Esophagus muscularis mucosa (tissue), 4 donors: ENCODE measurements around the gene PACRG. TPM values are rescaled to one million over a fixed set of nuclear protein-coding genes. Genes with fewer than 3 reads are reported as not detected.

Experiments
- DNase-seq: peaks from one replicate; pipeline ENCODE4 v3.0.0-alpha.2; 2017; ENCODE audit errors: extremely low spot score
- H3K27ac ChIP-seq, 4 donors: fragments of 200-600 bp; sonication (generic); replicated peaks in 1 of 4; 1 replicate in 3 of 4; 2 replicates in 1 of 4; pipeline ENCODE4 v1.5.1; 2016 to 2019; ENCODE audit warnings: mild to moderate bottlenecking in 1 of 4
- H3K27me3 ChIP-seq, 4 donors: fragments of 200-600 bp; sonication (generic); one replicate each; pipeline versions ENCODE4 v1.5.1 to v1.6.0; 2016 to 2019
- H3K36me3 ChIP-seq, 4 donors: fragments of 200-600 bp; sonication (generic); one replicate each; pipeline ENCODE4 v1.5.1; 2016 to 2019
- H3K4me1 ChIP-seq, 4 donors: fragments of 200-600 bp; sonication (generic); one replicate each; pipeline ENCODE4 v1.5.1; 2016 to 2019
- H3K4me3 ChIP-seq, 4 donors: fragments of 200-600 bp; sonication (generic); 1 replicate in 2 of 4; 2 replicates in 2 of 4; pipeline ENCODE4 v1.5.1; 2016 to 2019; ENCODE audit warnings: mild to moderate bottlenecking in 4 of 4, moderate library complexity in 1 of 4
- H3K9me3 ChIP-seq, 4 donors: fragments of 200-600 bp; sonication (generic); 1 replicate in 3 of 4; 2 replicates in 1 of 4; pipeline ENCODE4 v1.5.1; 2016 to 2019
- CTCF ChIP-seq, 3 experiments: fragments of 200-600 bp in 2 of 3; fragments of 450-650 bp in 1 of 3; sonication (generic) in 2 of 3; IDR thresholded peaks; one replicate each; pipeline ENCODE4 v1.5.1; 2017 to 2019; ENCODE audit warnings: antibody characterized with exemption in 3 of 3, mild to moderate bottlenecking in 2 of 3, moderate library complexity in 1 of 3
- EP300 ChIP-seq: sonication (generic); formaldehyde crosslinking; IDR thresholded peaks from one replicate; pipeline ENCODE4 v1.6.1; 2017; ENCODE audit warnings: antibody characterized with exemption
- POLR2A ChIP-seq: fragments of 450-650 bp; IDR thresholded peaks from one replicate; pipeline ENCODE4 v1.6.1; 2017; ENCODE audit warnings: antibody characterized with exemption, moderate library complexity, mild to moderate bottlenecking, low read depth
- POLR2AphosphoS5 ChIP-seq, 2 donors: sonication (generic); formaldehyde crosslinking; IDR thresholded peaks; one replicate each; pipeline ENCODE4 v1.6.1; 2017; ENCODE audit warnings: antibody characterized with exemption in 2 of 2
- WGBS: methylation state at CpG from one replicate; pipeline ENCODE4 v1.1.5; 2018; 5-methylcytosine and 5-hydroxymethylcytosine counted together
- intact Hi-C: fragments of 100-400 bp; cut with DNase I; formaldehyde crosslinking; loops from one replicate; pipeline ENCODE4 v1.15.1; 2023
- total RNA-seq, 4 donors: library from RNA; depleted of rRNA; stranded (reverse); fragments of >200 nt; gene quantifications; one replicate each; pipeline versions ENCODE4 v1.1.0 to v1.2.1, GENCODE V29; 2016

PACRG gene
- total RNA-seq, 4 donors from 2014 or later: 1.3 to 3.5 (median 1.8) TPM; not detected in 1

- WGBS: 91% methylated on average over 2 of the region's 2 CpGs
- DNase-seq: no peak
- H3K27ac ChIP-seq: no peak overlapping the region
- no peak overlapping the region for H3K4me3 ChIP-seq
- intact Hi-C loops: no loop called here
- H3K36me3 ChIP-seq: no peaks in the 10 kb centered on the region
- no peaks in the 10 kb centered on the region for H3K4me1 ChIP-seq
- H3K9me3 ChIP-seq: no peaks in the 10 kb centered on the region
- H3K27me3 ChIP-seq: no peaks in the 10 kb centered on the region
- TF ChIP-seq CTCF (IDR thresholded peaks at IDR 0.05) (no peak), POLR2AphosphoS5 (IDR thresholded peaks at IDR 0.05) (no peak), POLR2A (no peak), EP300 (no peak)
Measured at GRCh38 chr6:162712694-162713093, 15.1 kb upstream of the PACRG start.

- no peaks in the 10 kb centered on the region for H3K27me3 ChIP-seq
- H3K9me3 ChIP-seq: no peaks in the 10 kb centered on the region
- H3K4me1 ChIP-seq: no peaks in the 10 kb centered on the region
- intact Hi-C loops: no loop called here
- H3K27ac ChIP-seq: no peak overlapping the region
- no peak overlapping the region for H3K4me3 ChIP-seq
- no peak for TF ChIP-seq POLR2A
- no peak for TF ChIP-seq POLR2AphosphoS5 (IDR thresholded peaks at IDR 0.05)
- TF ChIP-seq CTCF (IDR thresholded peaks at IDR 0.05): no peak
- no peak for TF ChIP-seq EP300
- WGBS: 87% methylated on average over 13 of the region's 13 CpGs
- no peak for DNase-seq
- H3K36me3 ChIP-seq: no peaks in the 10 kb centered on the region
Measured at GRCh38 chr6:162713974-162714780, 13.6 kb upstream of the PACRG start.

- no peak overlapping the region for H3K27ac ChIP-seq
- TF ChIP-seq POLR2AphosphoS5 (IDR thresholded peaks at IDR 0.05) (no peak), EP300 (no peak), CTCF (IDR thresholded peaks at IDR 0.05) (no peak), POLR2A (no peak)
- intact Hi-C loops: no loop called here
- H3K36me3 ChIP-seq: no peaks in the 10 kb centered on the region
- H3K27me3 ChIP-seq: no peaks in the 10 kb centered on the region
- H3K4me1 ChIP-seq: no peaks in the 10 kb centered on the region
- H3K9me3 ChIP-seq: no peaks in the 10 kb centered on the region
- H3K4me3 ChIP-seq: no peak overlapping the region
- 97% methylated on average over 6 of the region's 6 CpGs for WGBS
- no peak for DNase-seq
Measured at GRCh38 chr6:162715601-162716000, 12.2 kb upstream of the PACRG start.

GRCh38 chr6:162719528-162719927 lies 8.2 kb upstream of the PACRG start:
- TF ChIP-seq POLR2AphosphoS5 (IDR thresholded peaks at IDR 0.05) (no peak), EP300 (no peak), POLR2A (no peak), CTCF (IDR thresholded peaks at IDR 0.05) (no peak)
- intact Hi-C loops: no loop called here
- Histone ChIP-seq H3K27me3 (no peaks in the 10 kb centered on the region), H3K36me3 (no peaks in the 10 kb centered on the region), H3K4me3 (no peak overlapping the region), H3K9me3 (no peaks in the 10 kb centered on the region), H3K27ac (no peak overlapping the region), H3K4me1 (peaks cover 0 to 10% (median 0%) of the 10 kb centered on the region in 4 donors)
- WGBS: 100% methylated on average over 1 of the region's 1 CpG
- DNase-seq: no peak

- H3K9me3 ChIP-seq: no peaks in the 10 kb centered on the region
- no peak for DNase-seq
- WGBS: 94% methylated on average over 2 of the region's 2 CpGs
- TF ChIP-seq EP300 (no peak), POLR2AphosphoS5 (IDR thresholded peaks at IDR 0.05) (no peak)
- no peaks in the 10 kb centered on the region for H3K36me3 ChIP-seq
- no peaks in the 10 kb centered on the region for H3K27me3 ChIP-seq
- peaks cover 2 to 11% (median 4%) of the 10 kb centered on the region in 4 donors for H3K4me1 ChIP-seq
- intact Hi-C loops: no loop called here
- H3K27ac ChIP-seq: no peak overlapping the region
- no peak overlapping the region for H3K4me3 ChIP-seq
Measured at GRCh38 chr6:162721404-162721687, 6.4 kb upstream of the PACRG start.
